Panc1 (cell line): Measurements from ENCODE around the gene TRPM7. TPM values are rescaled to one million over a fixed set of nuclear protein-coding genes. Genes with fewer than 3 reads are reported as not detected.

Experiments used
- ATAC-seq: fragments of 200-7000 bp; cut with Tn5 transposase; 2 replicates; pipeline ENCODE4 v1.9.1; 2020; ENCODE audit warnings: mild to moderate bottlenecking, moderate library complexity
- BruUV-seq: library from RNA; stranded (reverse); fragments of 400-500 nt; replicated peaks from 2 replicates; lab custom pipeline; 2021; lab: Mats Ljungman, UMichigan
- CTCF ChIA-PET: fragments of 300-600 bp; sonication (Branson Sonifier 250); formaldehyde crosslinking; loops from one replicate; lab custom pipeline; 2022; ENCODE audit warnings: antibody characterized with exemption; lab: Charles Lee
- POLR2A ChIA-PET: fragments of 300-600 bp; sonication (Branson Sonifier 250); formaldehyde crosslinking; loops from one replicate; lab custom pipeline; 2022; ENCODE audit warnings: antibody characterized with exemption; lab: Charles Lee
- DNase-seq: peaks from one replicate; pipeline ENCODE4 v3.0.0-alpha.2; 2010; ENCODE audit warnings: low read depth, low spot score
- H3K27ac ChIP-seq: 2 replicates; pipeline ENCODE4 v1.5.1; 2011; ENCODE audit warnings: mild to moderate bottlenecking, low read length, inconsistent platforms
- H3K27me3 ChIP-seq: fragments of 200-500 bp; sonication (Bioruptor generic); 2 replicates; pipeline ENCODE4 v1.6.0; 2014; ENCODE audit warnings: low read length, inconsistent platforms; ENCODE audit not compliant: control insufficient read depth, insufficient read depth
- H3K36me3 ChIP-seq: fragments of 200-500 bp; sonication (Bioruptor generic); 2 replicates; pipeline ENCODE4 v1.5.1; 2014; ENCODE audit warnings: inconsistent platforms, mild to moderate bottlenecking, low read length, moderate library complexity; ENCODE audit not compliant: control insufficient read depth, insufficient read depth
- H3K4me1 ChIP-seq: 2 replicates; pipeline ENCODE4 v1.5.1; 2011; ENCODE audit warnings: inconsistent platforms, mild to moderate bottlenecking, low read length, moderate library complexity; ENCODE audit not compliant: control insufficient read depth, insufficient read depth
- H3K4me3 ChIP-seq, 2 experiments: 2 replicates each; pipeline ENCODE4 v1.5.1; 2011 to 2012; ENCODE audit warnings: low read depth in 2 of 2, low read length in 2 of 2, mild to moderate bottlenecking in 2 of 2, inconsistent platforms in 1 of 2, moderate library complexity in 1 of 2
- H3K9me3 ChIP-seq: fragments of 200-500 bp; sonication (Bioruptor generic); 2 replicates; pipeline ENCODE4 v1.5.1; 2014; ENCODE audit warnings: low read depth, mild to moderate bottlenecking, inconsistent platforms, low read length, moderate library complexity; ENCODE audit not compliant: control insufficient read depth, insufficient read depth
- POLR2AphosphoS5 ChIP-seq: IDR thresholded peaks from 2 replicates; pipeline ENCODE4 v1.6.1; 2012; ENCODE audit warnings: mild to moderate bottlenecking, low read depth, low read length, moderate library complexity
- SIN3A ChIP-seq: IDR thresholded peaks from 2 replicates; pipeline ENCODE4 v1.6.1; 2012; ENCODE audit warnings: low read depth, mild to moderate bottlenecking, low read length, moderate library complexity, borderline replicate concordance; ENCODE audit not compliant: insufficient read depth
- TCF7L2 ChIP-seq: IDR thresholded peaks from 2 replicates; pipeline ENCODE4 v1.6.1; 2011; ENCODE audit warnings: mild to moderate bottlenecking, low read depth, low read length, inconsistent platforms
- in situ Hi-C: cut with HindIII; loops from 2 replicates; pipeline ENCODE4 v1.10.0; 2016; ENCODE audit warnings: low sequenced_read_pairs, low pct_unique_long_range_greater_than_20kb
- intact Hi-C: fragments of 100-400 bp; cut with micrococcal nuclease; formaldehyde crosslinking; loops from one replicate; pipeline ENCODE4 v1.10.0; 2022; ENCODE audit not compliant: unreplicated experiment
- total RNA-seq: library from RNA; stranded (reverse); gene quantifications from one replicate; pipeline ENCODE4 v1.2.1, GENCODE V29; 2021; ENCODE audit not compliant: unreplicated experiment
- TF ChIP-seq, protein P1 (sequence below), 2 experiments: IDR thresholded peaks; 2 replicates each; pipeline ENCODE4 v1.6.1; 2011 to 2012; ENCODE audit warnings: low read depth in 2 of 2, control low read depth in 1 of 2, low read length in 1 of 2, mild to moderate bottlenecking in 1 of 2, moderate library complexity in 1 of 2; ENCODE audit not compliant: insufficient read depth in 1 of 2
- TF ChIP-seq, protein P2 (sequence below): fragments of 450-650 bp; IDR thresholded peaks from 2 replicates; pipeline ENCODE4 v1.5.1; 2017; ENCODE audit warnings: mild to moderate bottlenecking

TRPM7 gene
- total RNA-seq, 1 experiment from 2014 or later: 44.9 TPM

DNA sequence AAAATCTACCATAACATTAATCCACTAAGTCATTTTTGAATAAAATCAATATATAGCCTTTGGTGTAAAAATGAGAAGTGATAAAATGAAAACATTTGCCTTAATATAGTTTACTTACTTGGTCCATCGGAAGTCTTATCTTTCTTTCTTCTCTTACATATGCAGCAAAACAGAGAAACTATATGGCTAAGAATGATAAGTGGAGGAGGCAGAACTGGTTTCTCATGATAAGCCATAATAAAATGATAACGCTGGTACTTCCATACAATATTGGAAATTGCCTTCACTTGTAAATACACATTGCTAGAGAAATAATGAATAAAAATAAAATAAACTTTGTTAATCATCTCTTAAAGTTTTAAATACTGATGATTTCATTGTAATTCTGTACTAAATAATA is 92.3 kb downstream of the TRPM7 start:
- no peak overlapping the region for H3K4me3 ChIP-seq
- H3K4me1 ChIP-seq: no peaks in the 10 kb centered on the region
- POLR2A ChIA-PET: no interaction called here
- no peak overlapping the region for H3K27ac ChIP-seq
- no peak for TF ChIP-seq TCF7L2
- TF ChIP-seq POLR2AphosphoS5: no peak
- TF ChIP-seq, protein P1, sequence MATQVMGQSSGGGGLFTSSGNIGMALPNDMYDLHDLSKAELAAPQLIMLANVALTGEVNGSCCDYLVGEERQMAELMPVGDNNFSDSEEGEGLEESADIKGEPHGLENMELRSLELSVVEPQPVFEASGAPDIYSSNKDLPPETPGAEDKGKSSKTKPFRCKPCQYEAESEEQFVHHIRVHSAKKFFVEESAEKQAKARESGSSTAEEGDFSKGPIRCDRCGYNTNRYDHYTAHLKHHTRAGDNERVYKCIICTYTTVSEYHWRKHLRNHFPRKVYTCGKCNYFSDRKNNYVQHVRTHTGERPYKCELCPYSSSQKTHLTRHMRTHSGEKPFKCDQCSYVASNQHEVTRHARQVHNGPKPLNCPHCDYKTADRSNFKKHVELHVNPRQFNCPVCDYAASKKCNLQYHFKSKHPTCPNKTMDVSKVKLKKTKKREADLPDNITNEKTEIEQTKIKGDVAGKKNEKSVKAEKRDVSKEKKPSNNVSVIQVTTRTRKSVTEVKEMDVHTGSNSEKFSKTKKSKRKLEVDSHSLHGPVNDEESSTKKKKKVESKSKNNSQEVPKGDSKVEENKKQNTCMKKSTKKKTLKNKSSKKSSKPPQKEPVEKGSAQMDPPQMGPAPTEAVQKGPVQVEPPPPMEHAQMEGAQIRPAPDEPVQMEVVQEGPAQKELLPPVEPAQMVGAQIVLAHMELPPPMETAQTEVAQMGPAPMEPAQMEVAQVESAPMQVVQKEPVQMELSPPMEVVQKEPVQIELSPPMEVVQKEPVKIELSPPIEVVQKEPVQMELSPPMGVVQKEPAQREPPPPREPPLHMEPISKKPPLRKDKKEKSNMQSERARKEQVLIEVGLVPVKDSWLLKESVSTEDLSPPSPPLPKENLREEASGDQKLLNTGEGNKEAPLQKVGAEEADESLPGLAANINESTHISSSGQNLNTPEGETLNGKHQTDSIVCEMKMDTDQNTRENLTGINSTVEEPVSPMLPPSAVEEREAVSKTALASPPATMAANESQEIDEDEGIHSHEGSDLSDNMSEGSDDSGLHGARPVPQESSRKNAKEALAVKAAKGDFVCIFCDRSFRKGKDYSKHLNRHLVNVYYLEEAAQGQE (IDR thresholded peaks at IDR 0.05; ENCODE audit: insufficient read depth in 1 of 2, low read depth in 2 of 2, low read length in 1 of 2): no peak
- TF ChIP-seq, protein P2, sequence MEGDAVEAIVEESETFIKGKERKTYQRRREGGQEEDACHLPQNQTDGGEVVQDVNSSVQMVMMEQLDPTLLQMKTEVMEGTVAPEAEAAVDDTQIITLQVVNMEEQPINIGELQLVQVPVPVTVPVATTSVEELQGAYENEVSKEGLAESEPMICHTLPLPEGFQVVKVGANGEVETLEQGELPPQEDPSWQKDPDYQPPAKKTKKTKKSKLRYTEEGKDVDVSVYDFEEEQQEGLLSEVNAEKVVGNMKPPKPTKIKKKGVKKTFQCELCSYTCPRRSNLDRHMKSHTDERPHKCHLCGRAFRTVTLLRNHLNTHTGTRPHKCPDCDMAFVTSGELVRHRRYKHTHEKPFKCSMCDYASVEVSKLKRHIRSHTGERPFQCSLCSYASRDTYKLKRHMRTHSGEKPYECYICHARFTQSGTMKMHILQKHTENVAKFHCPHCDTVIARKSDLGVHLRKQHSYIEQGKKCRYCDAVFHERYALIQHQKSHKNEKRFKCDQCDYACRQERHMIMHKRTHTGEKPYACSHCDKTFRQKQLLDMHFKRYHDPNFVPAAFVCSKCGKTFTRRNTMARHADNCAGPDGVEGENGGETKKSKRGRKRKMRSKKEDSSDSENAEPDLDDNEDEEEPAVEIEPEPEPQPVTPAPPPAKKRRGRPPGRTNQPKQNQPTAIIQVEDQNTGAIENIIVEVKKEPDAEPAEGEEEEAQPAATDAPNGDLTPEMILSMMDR: no peak
- no peak for TF ChIP-seq SIN3A
- no peak for DNase-seq
- CTCF ChIA-PET: no interaction called here
- ATAC-seq: no peak
- peaks cover 52% of the 10 kb centered on the region for H3K36me3 ChIP-seq
- intact Hi-C loops (no loop called here), in situ Hi-C loops (no loop called here)
- no peaks in the 10 kb centered on the region for H3K27me3 ChIP-seq
- BruUV-seq: no TSS peak
- no peaks in the 10 kb centered on the region for H3K9me3 ChIP-seq

DNA sequence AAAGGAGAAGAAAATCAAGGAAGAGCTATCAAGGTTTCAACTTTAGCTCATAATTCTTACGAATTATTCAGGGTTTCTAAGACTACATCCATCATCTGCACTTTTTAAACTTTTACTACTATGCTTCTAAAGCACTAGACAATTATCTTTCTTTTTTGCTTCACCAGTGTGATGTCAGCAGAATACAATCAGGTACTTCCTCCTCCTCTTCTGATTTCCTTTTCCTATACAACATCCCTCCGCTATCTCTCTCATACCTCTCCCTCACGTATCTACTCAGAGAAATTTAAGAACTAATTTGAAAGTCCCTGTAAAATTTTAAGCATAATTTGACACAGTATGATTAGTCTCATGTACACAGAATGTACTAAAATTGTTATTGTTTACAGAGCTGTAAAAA is 92.8 kb downstream of the TRPM7 start:
- Histone ChIP-seq H3K4me3 (no peak overlapping the region), H3K4me1 (no peaks in the 10 kb centered on the region), H3K9me3 (no peaks in the 10 kb centered on the region), H3K27ac (no peak overlapping the region), H3K36me3 (peaks cover 48% of the 10 kb centered on the region), H3K27me3 (no peaks in the 10 kb centered on the region)
- in situ Hi-C loops: no loop called here
- TF ChIP-seq, protein P2: no peak
- TF ChIP-seq, protein P1 (IDR thresholded peaks at IDR 0.05; ENCODE audit: insufficient read depth in 1 of 2, low read depth in 2 of 2, low read length in 1 of 2): no peak
- TF ChIP-seq SIN3A: no peak
- TF ChIP-seq POLR2AphosphoS5: no peak
- no peak for TF ChIP-seq TCF7L2
- intact Hi-C loops: no loop called here
- DNase-seq (no peak), ATAC-seq (no peak)
- ChIA-PET POLR2A (no interaction called here), CTCF (no interaction called here)
- BruUV-seq: no TSS peak
